ENCODE data around the gene FNDC3B.

Gene FNDC3B

DNA sequence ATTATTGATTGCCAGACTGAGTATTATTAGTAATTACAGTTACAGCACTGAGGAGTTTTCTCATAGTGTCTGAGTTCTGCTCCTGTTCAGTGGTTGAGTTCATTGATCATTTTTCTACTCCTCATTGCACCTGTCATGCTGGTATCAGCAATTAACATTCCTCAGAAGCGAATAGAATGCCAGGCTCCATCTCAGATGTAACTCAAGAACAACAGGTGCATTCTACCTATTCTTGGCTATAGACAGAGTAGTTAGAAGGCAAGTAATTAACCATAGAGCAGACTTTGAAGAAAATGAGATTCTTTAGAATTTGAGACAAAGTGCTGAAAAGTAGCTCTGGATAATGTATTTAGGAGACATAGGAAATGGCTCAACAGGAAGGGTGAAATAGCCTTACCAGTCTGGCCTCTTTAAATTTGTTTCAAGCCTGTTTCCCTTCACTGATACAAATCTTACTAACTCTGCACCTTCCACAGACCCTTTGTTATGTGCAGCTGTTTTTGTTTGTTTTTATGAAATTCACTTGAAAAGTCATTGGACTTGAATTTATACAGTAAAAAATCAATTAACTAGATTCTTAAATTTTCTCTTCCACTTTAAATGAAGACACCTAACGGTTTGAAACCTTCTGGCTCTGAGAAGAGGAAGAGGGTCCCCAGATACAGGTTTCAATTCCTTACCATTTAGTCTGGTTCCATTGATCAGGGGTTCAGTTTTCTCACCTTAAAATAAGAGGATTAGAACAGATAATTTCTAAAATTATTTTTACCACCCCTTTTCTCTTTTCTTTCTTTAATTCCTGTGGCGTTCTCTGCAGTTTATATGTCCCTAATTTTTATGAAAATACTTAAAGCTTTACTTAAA lies 109.6 kb downstream of the FNDC3B start:
- TF ChIP-seq, protein P1, sequence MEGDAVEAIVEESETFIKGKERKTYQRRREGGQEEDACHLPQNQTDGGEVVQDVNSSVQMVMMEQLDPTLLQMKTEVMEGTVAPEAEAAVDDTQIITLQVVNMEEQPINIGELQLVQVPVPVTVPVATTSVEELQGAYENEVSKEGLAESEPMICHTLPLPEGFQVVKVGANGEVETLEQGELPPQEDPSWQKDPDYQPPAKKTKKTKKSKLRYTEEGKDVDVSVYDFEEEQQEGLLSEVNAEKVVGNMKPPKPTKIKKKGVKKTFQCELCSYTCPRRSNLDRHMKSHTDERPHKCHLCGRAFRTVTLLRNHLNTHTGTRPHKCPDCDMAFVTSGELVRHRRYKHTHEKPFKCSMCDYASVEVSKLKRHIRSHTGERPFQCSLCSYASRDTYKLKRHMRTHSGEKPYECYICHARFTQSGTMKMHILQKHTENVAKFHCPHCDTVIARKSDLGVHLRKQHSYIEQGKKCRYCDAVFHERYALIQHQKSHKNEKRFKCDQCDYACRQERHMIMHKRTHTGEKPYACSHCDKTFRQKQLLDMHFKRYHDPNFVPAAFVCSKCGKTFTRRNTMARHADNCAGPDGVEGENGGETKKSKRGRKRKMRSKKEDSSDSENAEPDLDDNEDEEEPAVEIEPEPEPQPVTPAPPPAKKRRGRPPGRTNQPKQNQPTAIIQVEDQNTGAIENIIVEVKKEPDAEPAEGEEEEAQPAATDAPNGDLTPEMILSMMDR (IDR thresholded peaks at IDR 0.05; ENCODE audit: insufficient read depth, low read depth, low read length, missing control alignments), result no peak
- no peak for DNase-seq (ENCODE audit: low read depth)
- no peak overlapping the region for H3K4me3 ChIP-seq (ENCODE audit: low read depth, low read length)

GRCh38 chr3:172150268-172150667 lies 110.9 kb downstream of the FNDC3B start:
- DNase-seq (ENCODE audit: low read depth), result no peak
- TF ChIP-seq, protein P1 (IDR thresholded peaks at IDR 0.05; ENCODE audit: insufficient read depth, low read depth, low read length, missing control alignments), result no peak
- no peak overlapping the region for H3K4me3 ChIP-seq (ENCODE audit: low read depth, low read length)

- H3K4me3 ChIP-seq (ENCODE audit: low read depth, low read length), result no peak overlapping the region
- no peak for DNase-seq (ENCODE audit: low read depth)
- TF ChIP-seq, protein P1 (IDR thresholded peaks at IDR 0.05; ENCODE audit: insufficient read depth, low read depth, low read length, missing control alignments), result no peak
Measured at GRCh38 chr3:172150913-172151650, 111.7 kb downstream of the FNDC3B start.

- no peak for DNase-seq (ENCODE audit: low read depth)
- no peak overlapping the region for H3K4me3 ChIP-seq (ENCODE audit: low read depth, low read length)
- TF ChIP-seq, protein P1 (IDR thresholded peaks at IDR 0.05; ENCODE audit: insufficient read depth, low read depth, low read length, missing control alignments), result no peak
Measured at GRCh38 chr3:172151651-172152649, 112.6 kb downstream of the FNDC3B start.

- DNase-seq (ENCODE audit: low read depth), result no peak
- TF ChIP-seq, protein P1 (IDR thresholded peaks at IDR 0.05; ENCODE audit: insufficient read depth, low read depth, low read length, missing control alignments), result no peak
- no peak overlapping the region for H3K4me3 ChIP-seq (ENCODE audit: low read depth, low read length)
Measured at GRCh38 chr3:172152874-172153273, 113.5 kb downstream of the FNDC3B start.

GRCh38 chr3:172153335-172153861 lies 114.0 kb downstream of the FNDC3B start:
- no peak overlapping the region for H3K4me3 ChIP-seq (ENCODE audit: low read depth, low read length)
- TF ChIP-seq, protein P1 (IDR thresholded peaks at IDR 0.05; ENCODE audit: insufficient read depth, low read depth, low read length, missing control alignments), result no peak
- DNase-seq (ENCODE audit: low read depth), result no peak
